Measurements from ENCODE around the gene PLOD2.

PLOD2 gene

GRCh38 chr3:146165877-146166276 lies 4.9 kb upstream of the PLOD2 start:
- DNase-seq: no peak

GRCh38 chr3:146164971-146165769 lies 4.2 kb upstream of the PLOD2 start:
- DNase-seq: no peak

GRCh38 chr3:146164506-146164905 lies 3.5 kb upstream of the PLOD2 start:
- no peak for DNase-seq

- DNase-seq: no peak
Observed at GRCh38 chr3:146164071-146164470, 3.1 kb upstream of the PLOD2 start.

- no peak for DNase-seq
Observed at GRCh38 chr3:146163584-146163983, 2.6 kb upstream of the PLOD2 start.

- no peak for DNase-seq
Observed at GRCh38 chr3:146162561-146162960, 1.6 kb upstream of the PLOD2 start.

GRCh38 chr3:146161663-146162002 lies 649 bp upstream of the PLOD2 start:
- no peak for DNase-seq

- peak; percentile 25 for DNase-seq
Observed at GRCh38 chr3:146160321-146160963, 542 bp downstream of the PLOD2 start.

GRCh38 chr3:146159616-146160320 lies 1.2 kb downstream of the PLOD2 start:
- DNase-seq: no peak

GRCh38 chr3:146159037-146159436 lies 1.9 kb downstream of the PLOD2 start:
- no peak for DNase-seq

- DNase-seq: no peak
Observed at GRCh38 chr3:146157325-146158060, 3.5 kb downstream of the PLOD2 start.

- no peak for DNase-seq
Observed at GRCh38 chr3:146156666-146157314, 4.2 kb downstream of the PLOD2 start.

- DNase-seq: no peak
Observed at GRCh38 chr3:146156095-146156494, 4.9 kb downstream of the PLOD2 start.

- DNase-seq: no peak
Observed at GRCh38 chr3:146154995-146155394, 6.0 kb downstream of the PLOD2 start.

GRCh38 chr3:146154316-146154715 lies 6.7 kb downstream of the PLOD2 start:
- no peak for DNase-seq

GRCh38 chr3:146153429-146153828 lies 7.6 kb downstream of the PLOD2 start:
- no peak for DNase-seq

- DNase-seq: no peak
Observed at GRCh38 chr3:146152834-146153233, 8.2 kb downstream of the PLOD2 start.

GRCh38 chr3:146148468-146148931 lies 12.5 kb downstream of the PLOD2 start:
- DNase-seq: no peak

GRCh38 chr3:146145642-146146041 lies 15.3 kb downstream of the PLOD2 start:
- no peak for DNase-seq

- no peak for DNase-seq
Observed at GRCh38 chr3:146142757-146143156, 18.2 kb downstream of the PLOD2 start.

- no peak for DNase-seq
Observed at GRCh38 chr3:146139586-146140110, 21.3 kb downstream of the PLOD2 start.

- no peak for DNase-seq
Observed at GRCh38 chr3:146138902-146139301, 22.1 kb downstream of the PLOD2 start.
